T-cell (primary cell): ENCODE data around the gene TSPEAR. TPM values are rescaled to one million over a fixed set of nuclear protein-coding genes. Genes with fewer than 3 reads are reported as not detected.

Experiments used
- ATAC-seq, 4 experiments: fragments of 200-7000 bp in 3 of 4; fragments of 150-1000 bp in 1 of 4; cut with Tn5 transposase; replicated peaks in 1 of 4; 1 replicate in 3 of 4; 2 replicates in 1 of 4; pipeline ENCODE4 v1.10.0; 2021; ENCODE audit warnings: moderate library complexity in 3 of 4, mild to moderate bottlenecking in 2 of 4, moderate number of reproducible peaks in 1 of 4
- CTCF ChIA-PET, 2 donors: fragments of 300-600 bp; sonication (Branson Sonifier 250); formaldehyde crosslinking; loops; one replicate each; lab custom pipeline; 2022; ENCODE audit warnings: antibody characterized with exemption in 2 of 2; lab: Charles Lee
- POLR2A ChIA-PET, 2 donors: fragments of 300-600 bp; sonication (Branson Sonifier 250); formaldehyde crosslinking; loops; one replicate each; lab custom pipeline; 2022; ENCODE audit warnings: antibody characterized with exemption in 2 of 2; lab: Charles Lee
- DNase-seq, 35 experiments: peaks; one replicate each; pipeline versions ENCODE4 v3.0.0 to v3.0.0-alpha.2; 2013 to 2023
- H3K27ac ChIP-seq: one replicate; pipeline ENCODE4 v1.5.1; 2013; ENCODE audit warnings: low read length
- H3K27me3 ChIP-seq, 2 experiments: replicated peaks in 1 of 2; 1 replicate in 1 of 2; 2 replicates in 1 of 2; pipeline versions ENCODE4 v1.6.1 to v1.7.0; 2013; ENCODE audit warnings: low read length in 1 of 2, mixed read lengths in 1 of 2; ENCODE audit not compliant: control insufficient read depth in 2 of 2, insufficient read depth in 2 of 2; ENCODE audit errors: extremely low read depth in 1 of 2
- H3K36me3 ChIP-seq, 2 donors: 1 replicate in 1 of 2; 2 replicates in 1 of 2; pipeline versions ENCODE4 v1.6.1 to v1.7.0; 2013; ENCODE audit warnings: low read length in 1 of 2; ENCODE audit not compliant: control insufficient read depth in 2 of 2, insufficient read depth in 1 of 2; ENCODE audit errors: extremely low read depth in 1 of 2
- H3K4me1 ChIP-seq, 2 experiments: 1 replicate in 1 of 2; 2 replicates in 1 of 2; pipeline versions ENCODE4 v1.6.1 to v1.7.0; 2013; ENCODE audit warnings: low read length in 2 of 2, mixed read lengths in 1 of 2; ENCODE audit not compliant: insufficient read depth in 2 of 2, control insufficient read depth in 1 of 2; ENCODE audit errors: extremely low read depth in 1 of 2
- H3K4me3 ChIP-seq, 2 donors: 1 replicate in 1 of 2; 2 replicates in 1 of 2; pipeline versions ENCODE4 v1.5.1 to v1.7.0; 2013; ENCODE audit warnings: mild to moderate bottlenecking in 2 of 2, low read length in 1 of 2, moderate library complexity in 1 of 2; ENCODE audit not compliant: control insufficient read depth in 1 of 2; ENCODE audit errors: extremely low read depth in 1 of 2
- H3K9me3 ChIP-seq: 2 replicates; pipeline ENCODE4 v1.7.0; 2013
- H3K27ac Mint-ChIP-seq, 2 donors: one replicate each; pipeline ENCODE4 v1.8.0; 2020 to 2021; ENCODE audit warnings: mild to moderate bottlenecking in 2 of 2, mixed read lengths in 2 of 2
- H3K27me3 Mint-ChIP-seq, 2 donors: one replicate each; pipeline ENCODE4 v1.8.0; 2021 to 2022; ENCODE audit warnings: mixed read lengths in 2 of 2
- H3K36me3 Mint-ChIP-seq: one replicate; pipeline ENCODE4 v1.8.0; 2021; ENCODE audit warnings: mixed read lengths
- H3K4me1 Mint-ChIP-seq, 3 donors: one replicate each; pipeline ENCODE4 v1.8.0; 2020 to 2022; ENCODE audit warnings: mixed read lengths in 3 of 3, mild to moderate bottlenecking in 1 of 3
- H3K4me3 Mint-ChIP-seq, 3 donors: one replicate each; pipeline ENCODE4 v1.8.0; 2020 to 2022; ENCODE audit warnings: mild to moderate bottlenecking in 3 of 3, mixed read lengths in 3 of 3, moderate library complexity in 3 of 3
- H3K9me3 Mint-ChIP-seq, 3 donors: one replicate each; pipeline ENCODE4 v1.8.0; 2020 to 2022; ENCODE audit warnings: mixed read lengths in 3 of 3
- WGBS: methylation state at CpG from one replicate; pipeline ENCODE4 v1.1.5; 2013; ENCODE audit warnings: missing lambda C conversion rate; ENCODE audit not compliant: insufficient coverage; 5-methylcytosine and 5-hydroxymethylcytosine counted together
- total RNA-seq, 35 experiments: library from RNA in 6 of 35; stranded (reverse) in 6 of 35; fragments of 120-200 nt in 1 of 35; gene quantifications; one replicate each; pipeline versions ENCODE4 v1.2.1 to v1.2.4 and lab custom pipeline; 2013 to 2026

Gene TSPEAR
- total RNA-seq, 5 donors from 2014 or later (not counting 1 experiment from before 2014, with no cell fraction given), result not detected

DNA sequence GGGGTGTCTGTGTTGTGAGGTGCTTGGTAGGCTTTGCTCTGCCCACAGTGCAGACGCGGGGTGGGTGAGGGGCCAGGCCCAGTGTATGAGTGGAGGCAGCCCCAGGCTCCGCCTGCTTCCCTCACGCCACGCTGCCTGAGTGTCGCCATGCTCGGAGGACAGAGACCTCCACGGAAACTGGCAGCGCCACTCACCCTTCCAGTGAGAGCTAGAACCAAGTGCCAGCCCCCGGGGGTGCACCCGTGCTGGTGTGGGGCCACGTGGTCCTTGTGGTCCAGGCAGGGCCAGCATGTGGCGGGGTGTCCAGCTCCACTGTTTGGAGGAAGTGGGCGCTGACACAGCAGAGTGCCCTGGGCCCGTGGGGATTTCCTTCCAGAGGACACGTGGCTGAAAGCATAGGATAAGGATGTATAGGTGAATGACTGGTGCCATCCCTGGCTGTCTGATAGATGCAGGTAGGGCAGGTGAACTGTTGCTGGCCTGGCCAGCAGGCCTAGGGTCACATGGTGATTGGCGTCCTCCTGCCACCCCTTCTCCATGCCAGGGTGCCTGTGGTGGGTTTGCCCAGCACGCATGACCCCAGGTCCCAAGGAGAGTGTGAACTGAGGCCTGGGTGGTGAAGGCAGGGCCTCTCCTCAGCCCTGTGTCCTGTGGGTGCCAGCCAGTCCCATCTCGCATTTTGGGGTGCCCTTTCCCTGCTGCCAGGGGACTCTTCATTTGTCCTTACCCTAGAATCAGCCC, 252.2 kb downstream of the TSPEAR start:
- Mint-ChIP-seq H3K27me3 (no peaks in the 10 kb centered on the region), H3K27ac (no peak overlapping the region), H3K36me3 (no peaks in the 10 kb centered on the region), H3K4me3 (no peak overlapping the region), H3K4me1 (peaks cover 0 to 11% (median 7%) of the 10 kb centered on the region in 3 donors), H3K9me3 (peaks cover 0 to 4% (median 3%) of the 10 kb centered on the region in 3 donors)
- Histone ChIP-seq H3K4me3 (no peak overlapping the region), H3K36me3 (no peaks in the 10 kb centered on the region), H3K27me3 (peaks cover 0 to 21% of the 10 kb centered on the region in 2 experiments), H3K9me3 (no peaks in the 10 kb centered on the region), H3K4me1 (peaks cover 0 to 15% of the 10 kb centered on the region in 2 experiments), H3K27ac (no peak overlapping the region)
- WGBS, result 89% methylated on average over 17 of the region's 19 CpGs
- no peak for ATAC-seq
- POLR2A ChIA-PET, result no interaction called here
- no peak for DNase-seq
- CTCF ChIA-PET, result no interaction called here

DNA sequence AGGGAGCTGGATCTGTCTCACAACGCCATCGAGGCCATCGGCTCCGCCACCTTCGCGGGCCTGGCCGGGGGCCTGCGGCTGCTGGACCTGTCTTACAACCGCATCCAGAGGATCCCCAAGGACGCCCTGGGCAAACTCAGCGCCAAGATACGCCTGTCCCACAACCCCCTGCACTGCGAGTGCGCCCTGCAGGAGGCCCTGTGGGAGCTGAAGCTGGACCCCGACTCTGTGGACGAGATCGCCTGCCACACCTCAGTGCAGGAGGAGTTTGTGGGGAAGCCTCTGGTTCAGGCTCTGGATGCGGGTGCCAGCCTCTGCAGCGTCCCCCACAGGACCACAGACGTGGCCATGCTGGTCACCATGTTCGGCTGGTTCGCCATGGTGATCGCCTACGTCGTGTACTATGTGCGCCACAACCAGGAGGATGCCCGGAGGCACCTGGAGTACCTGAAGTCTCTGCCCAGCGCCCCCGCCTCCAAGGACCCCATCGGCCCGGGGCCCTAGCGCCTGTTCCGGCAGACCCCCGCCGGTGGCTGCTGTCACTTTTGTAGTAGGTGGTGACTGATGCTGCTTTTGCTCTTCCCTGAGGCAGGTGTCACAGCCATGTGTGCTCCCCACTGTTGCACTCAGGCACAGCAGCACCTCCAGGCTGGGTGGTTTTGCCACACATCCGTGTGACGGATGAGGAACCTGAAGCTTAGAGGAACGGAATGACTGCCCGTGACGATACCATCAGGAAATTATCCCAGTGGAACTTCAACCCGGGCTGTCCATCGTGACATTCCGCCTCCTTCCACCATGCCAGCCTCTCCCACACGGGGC, 254.2 kb downstream of the TSPEAR start:
- Mint-ChIP-seq H3K4me3 (peak overlapping the region; percentile 46 to 67 (median 66)), H3K9me3 (peaks cover 0 to 11% (median 8%) of the 10 kb centered on the region in 3 donors), H3K36me3 (no peaks in the 10 kb centered on the region), H3K27me3 (no peaks in the 10 kb centered on the region), H3K4me1 (peaks cover 0 to 11% (median 7%) of the 10 kb centered on the region in 3 donors), H3K27ac (peak overlapping the region in 1 of 2 donors; percentile 39)
- Histone ChIP-seq H3K27me3 (peaks cover 0 to 16% of the 10 kb centered on the region in 2 experiments), H3K4me1 (peaks cover 0 to 15% of the 10 kb centered on the region in 2 experiments), H3K4me3 (no peak overlapping the region), H3K27ac (no peak overlapping the region), H3K9me3 (no peaks in the 10 kb centered on the region), H3K36me3 (no peaks in the 10 kb centered on the region)
- ChIA-PET POLR2A (no interaction called here), CTCF (no interaction called here)
- ATAC-seq, result no peak
- WGBS, result 96% methylated on average over 41 of the region's 44 CpGs
- DNase-seq, result no peak

DNA sequence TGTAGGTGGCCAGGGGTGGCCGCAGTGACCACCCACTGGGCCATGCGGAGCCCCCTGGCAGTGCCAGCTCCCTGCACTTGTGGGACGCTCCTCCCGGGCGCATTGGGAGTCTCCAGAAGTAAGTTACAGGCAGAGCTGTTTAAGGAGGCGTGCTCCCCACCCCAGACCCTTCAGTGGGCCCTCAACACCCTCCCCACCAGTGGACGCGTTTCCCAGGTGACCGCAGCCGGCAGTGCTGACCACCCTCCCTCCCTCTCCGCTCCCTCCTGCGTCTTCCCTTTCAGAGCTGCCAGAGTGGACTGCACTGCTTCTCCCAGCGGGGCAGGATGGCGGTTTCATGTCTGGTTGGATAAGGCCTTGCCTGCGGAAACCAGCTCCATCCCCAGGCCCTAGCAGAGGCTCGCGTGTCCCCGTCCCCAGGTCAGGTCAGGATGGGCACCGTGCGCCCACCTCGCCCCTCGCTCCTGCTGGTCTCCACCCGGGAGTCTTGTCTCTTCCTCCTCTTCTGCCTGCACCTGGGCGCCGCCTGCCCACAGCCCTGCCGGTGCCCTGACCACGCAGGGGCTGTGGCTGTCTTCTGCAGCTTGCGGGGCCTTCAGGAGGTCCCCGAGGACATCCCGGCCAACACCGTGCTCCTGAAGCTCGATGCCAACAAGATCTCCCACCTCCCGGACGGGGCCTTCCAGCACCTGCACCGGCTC, 255.0 kb downstream of the TSPEAR start:
- Histone ChIP-seq H3K27ac (no peak overlapping the region), H3K27me3 (peaks cover 0 to 17% of the 10 kb centered on the region in 2 experiments), H3K4me1 (peaks cover 0 to 15% of the 10 kb centered on the region in 2 experiments), H3K4me3 (no peak overlapping the region), H3K36me3 (no peaks in the 10 kb centered on the region), H3K9me3 (no peaks in the 10 kb centered on the region)
- Mint-ChIP-seq H3K27ac (no peak overlapping the region), H3K4me1 (peaks cover 0 to 11% (median 7%) of the 10 kb centered on the region in 3 donors), H3K36me3 (no peaks in the 10 kb centered on the region), H3K27me3 (peaks cover 0 to 2% of the 10 kb centered on the region in 2 donors), H3K4me3 (peak overlapping the region; percentile 43 to 67 (median 66)), H3K9me3 (peaks cover 0 to 12% (median 8%) of the 10 kb centered on the region in 3 donors)
- POLR2A ChIA-PET, result no interaction called here
- DNase-seq, result no peak
- WGBS, result 85% methylated on average over 33 of the region's 35 CpGs
- CTCF ChIA-PET, result no interaction called here
- no peak for ATAC-seq

DNA sequence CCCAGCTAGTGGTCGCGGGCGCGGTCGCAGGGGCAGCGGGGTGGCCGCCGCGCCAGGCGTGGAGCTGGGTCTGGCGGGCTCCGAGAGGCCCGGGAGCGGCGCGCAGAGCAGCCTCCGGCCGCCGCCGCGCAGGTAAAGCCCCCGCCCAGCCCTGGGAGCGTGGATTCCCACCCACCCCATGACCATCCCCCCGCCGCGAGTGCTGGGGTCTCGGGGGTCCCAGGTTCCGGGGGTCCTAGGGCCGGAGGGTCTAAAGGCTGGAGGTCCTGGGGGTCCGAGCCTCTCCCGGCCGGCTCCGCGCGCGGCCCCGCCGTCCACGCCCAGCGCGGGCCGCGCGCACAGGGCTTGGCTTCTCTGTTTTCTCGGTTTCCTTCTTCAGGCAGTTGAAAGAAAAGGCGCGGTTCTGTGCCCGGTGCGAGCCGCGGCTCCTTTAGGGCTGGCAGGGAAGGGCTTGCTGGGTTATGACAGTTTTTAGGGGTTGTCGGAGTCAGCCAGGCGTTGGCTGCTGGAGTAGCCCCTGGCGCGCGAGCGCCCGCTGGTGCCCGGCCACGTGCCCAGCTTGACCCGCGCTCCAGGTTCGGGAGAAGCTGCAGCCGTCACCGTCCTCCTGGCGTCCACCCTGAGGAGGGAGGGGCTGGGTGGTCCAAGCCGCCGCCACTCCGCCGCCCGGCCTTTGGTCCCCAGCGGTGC, 255.7 kb downstream of the TSPEAR start:
- H3K9me3 ChIP-seq, result no peaks in the 10 kb centered on the region
- DNase-seq (peak in 27 of 35 experiments; percentile 6 to 51 (median 23)), ATAC-seq (peak; percentile 56 to 69 (median 63))
- peaks cover 0 to 22% of the 10 kb centered on the region in 2 experiments for H3K27me3 ChIP-seq
- no peaks in the 10 kb centered on the region for H3K36me3 ChIP-seq
- Mint-ChIP-seq H3K36me3 (no peaks in the 10 kb centered on the region), H3K27ac (no peak overlapping the region), H3K4me3 (peak overlapping the region; percentile 67 to 78 (median 69)), H3K27me3 (peaks cover 4% of the 10 kb centered on the region in 2 donors), H3K9me3 (peaks cover 0 to 12% (median 8%) of the 10 kb centered on the region in 3 donors), H3K4me1 (peaks cover 0 to 11% (median 7%) of the 10 kb centered on the region in 3 donors)
- POLR2A ChIA-PET, result no interaction called here
- H3K27ac ChIP-seq, result no peak overlapping the region
- WGBS, result 4% methylated on average over 67 of the region's 72 CpGs
- H3K4me3 ChIP-seq, result peak overlapping the region; percentile 55 to 85
- peaks cover 0 to 15% of the 10 kb centered on the region in 2 experiments for H3K4me1 ChIP-seq
- CTCF ChIA-PET, result no interaction called here

DNA sequence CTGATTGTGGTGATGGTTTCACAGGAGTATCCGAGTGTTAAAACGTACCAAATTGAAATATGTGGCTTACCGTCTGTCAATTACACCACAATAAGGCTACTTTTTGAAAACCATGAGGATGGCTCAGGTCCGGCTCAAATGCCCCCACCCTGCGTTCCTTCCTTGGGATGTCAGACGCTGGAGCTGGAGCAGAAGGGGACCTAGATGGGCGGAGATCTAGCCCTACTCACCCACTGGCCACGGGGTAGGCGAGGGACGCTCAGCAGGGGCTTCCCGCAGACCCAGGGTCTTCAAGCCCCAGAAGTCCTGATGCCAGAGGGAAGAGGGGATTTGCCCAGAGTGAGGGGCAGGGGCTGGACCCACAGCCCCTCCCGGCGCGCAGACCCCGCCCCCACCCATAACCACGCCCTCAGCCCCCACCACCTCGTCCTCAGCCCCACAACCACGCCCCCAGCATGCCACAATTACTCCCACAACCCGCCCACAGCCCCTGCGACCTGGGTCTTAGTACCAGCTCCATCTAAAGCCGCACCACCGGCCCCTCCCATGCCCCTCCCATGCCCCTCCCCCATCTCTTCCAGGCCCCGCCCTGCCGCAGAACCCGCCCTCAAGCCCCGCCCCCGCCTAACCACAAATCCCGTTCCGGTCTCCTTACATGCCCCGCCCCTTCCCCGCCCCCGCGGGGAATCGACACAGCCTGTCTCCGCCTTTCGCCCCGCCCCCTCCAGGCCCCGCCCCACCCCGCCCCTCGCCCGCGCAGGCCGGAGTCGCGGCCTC, 256.4 kb downstream of the TSPEAR start, which contains the start of gene LRRC3:
LRRC3 (plus strand) TSS at position 764 of the 777 bp plus-strand sequence. CDS start 1,135 bp downstream, outside the sequence.
- Histone ChIP-seq H3K9me3 (no peaks in the 10 kb centered on the region), H3K4me1 (peaks cover 0 to 15% of the 10 kb centered on the region in 2 experiments), H3K36me3 (no peaks in the 10 kb centered on the region), H3K27me3 (peaks cover 0 to 28% of the 10 kb centered on the region in 2 experiments), H3K4me3 (peak within 1 kb of the TSS; percentile 55 to 85), H3K27ac (no peak within 1 kb of the TSS)
- Mint-ChIP-seq H3K9me3 (peaks cover 0 to 12% (median 8%) of the 10 kb centered on the region in 3 donors), H3K4me1 (peaks cover 0 to 11% (median 7%) of the 10 kb centered on the region in 3 donors), H3K4me3 (peak within 1 kb of the TSS; percentile 67 to 78 (median 69)), H3K27ac (peak within 1 kb of the TSS in 1 of 2 donors; percentile 2), H3K36me3 (no peaks in the 10 kb centered on the region), H3K27me3 (peaks cover 5 to 6% of the 10 kb centered on the region in 2 donors)
- POLR2A ChIA-PET, result no interaction called here
- CTCF ChIA-PET, result interaction anchor here in 1 of 2 donors (0.7 kb wide), 1 partner anchor 26 kb away, joined by 3 read pairs; no protein-coding TSS in a partner anchor
- ATAC-seq, result peak; percentile 70 to 84 (median 81)
- 9% methylated on average over 14 of the region's 45 CpGs for WGBS
- DNase-seq, result peak; percentile 48 to 89 (median 74)
